Mesodermal cell (in vitro differentiated cells): ENCODE results near the gene MALAT1.

ENCODE experiments used
- H3K27ac ChIP-seq: 2 replicates; pipeline ENCODE4 v1.7.0; 2013; ENCODE audit warnings: mild to moderate bottlenecking, low read depth, low read length, moderate library complexity; ENCODE audit not compliant: severe bottlenecking
- H3K36me3 ChIP-seq: 2 replicates; pipeline ENCODE4 v1.7.1; 2013; ENCODE audit warnings: mild to moderate bottlenecking, low read length, moderate library complexity; ENCODE audit not compliant: control insufficient read depth, insufficient read depth
- H3K4me1 ChIP-seq: one replicate; pipeline ENCODE4 v1.7.1; 2013; ENCODE audit warnings: mild to moderate bottlenecking, low read length; ENCODE audit not compliant: insufficient read depth, control insufficient read depth, poor library complexity, severe bottlenecking
- H3K4me3 ChIP-seq: 2 replicates; pipeline ENCODE4 v1.7.0; 2013; ENCODE audit warnings: low read length, control low read depth, mild to moderate bottlenecking; ENCODE audit not compliant: insufficient read depth, poor library complexity, severe bottlenecking; ENCODE audit errors: extremely low read depth
- H3K9me3 ChIP-seq: 2 replicates; pipeline ENCODE4 v1.7.1; 2013; ENCODE audit warnings: mild to moderate bottlenecking, low read length, moderate library complexity; ENCODE audit not compliant: control insufficient read depth
- WGBS, 2 experiments: methylation state at CpG; one replicate each; pipeline ENCODE4 v1.1.5; 2013; ENCODE audit warnings: missing lambda C conversion rate in 2 of 2; ENCODE audit not compliant: insufficient coverage in 2 of 2; 5-methylcytosine and 5-hydroxymethylcytosine counted together

MALAT1 gene

DNA sequence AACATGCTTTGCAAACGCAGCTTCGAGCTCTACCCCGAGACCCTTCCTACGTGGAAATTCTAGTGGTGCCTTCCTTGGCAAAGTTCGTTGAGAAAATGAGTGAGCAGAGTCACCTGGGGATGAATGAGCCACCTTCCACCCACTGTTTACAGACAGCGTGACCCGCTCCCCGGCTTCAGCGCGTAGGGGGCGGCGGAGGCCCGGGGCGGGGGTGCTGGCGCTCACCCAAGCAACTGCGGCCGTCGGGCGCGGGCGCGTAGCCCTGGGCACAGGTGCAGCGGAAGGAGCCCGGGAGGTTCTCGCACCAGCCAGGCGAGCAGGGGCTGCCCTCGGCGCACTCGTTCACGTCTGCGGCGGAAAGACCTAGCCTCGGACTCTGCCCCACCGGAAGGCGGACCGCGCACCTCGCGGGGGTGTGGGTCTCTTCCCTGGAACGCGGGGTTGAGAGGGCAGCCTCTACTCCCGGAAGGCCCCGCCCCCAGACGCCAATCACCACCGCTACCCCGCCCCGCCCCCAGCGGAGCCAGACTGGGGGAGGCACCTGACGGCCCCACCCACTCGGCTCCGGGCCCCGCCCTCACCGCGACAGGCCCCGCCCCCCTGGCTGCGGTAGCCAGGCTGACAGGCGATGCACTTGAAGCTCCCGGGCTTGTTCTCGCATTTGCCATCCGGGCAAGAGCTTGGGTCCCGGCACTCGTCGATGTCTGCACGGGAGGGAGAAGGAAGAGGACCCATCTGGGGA, 47.5 kb downstream of the MALAT1 start:
- Histone ChIP-seq H3K36me3 (no peaks in the 10 kb centered on the region), H3K4me3 (peak overlapping the region; percentile 18), H3K9me3 (no peaks in the 10 kb centered on the region), H3K27ac (no peak overlapping the region), H3K4me1 (no peaks in the 10 kb centered on the region)
- 5 to 7% methylated on average over 30 to 56 of the region's 64 CpGs for WGBS, 2 experiments

GRCh38 chr11:65547446-65548125, 48.7 kb downstream of the MALAT1 start:
- Histone ChIP-seq H3K4me3 (no peak overlapping the region), H3K9me3 (no peaks in the 10 kb centered on the region), H3K27ac (no peak overlapping the region), H3K4me1 (no peaks in the 10 kb centered on the region), H3K36me3 (no peaks in the 10 kb centered on the region)
- 55 to 73% methylated on average over 35 to 46 of the region's 52 CpGs for WGBS, 2 experiments

DNA sequence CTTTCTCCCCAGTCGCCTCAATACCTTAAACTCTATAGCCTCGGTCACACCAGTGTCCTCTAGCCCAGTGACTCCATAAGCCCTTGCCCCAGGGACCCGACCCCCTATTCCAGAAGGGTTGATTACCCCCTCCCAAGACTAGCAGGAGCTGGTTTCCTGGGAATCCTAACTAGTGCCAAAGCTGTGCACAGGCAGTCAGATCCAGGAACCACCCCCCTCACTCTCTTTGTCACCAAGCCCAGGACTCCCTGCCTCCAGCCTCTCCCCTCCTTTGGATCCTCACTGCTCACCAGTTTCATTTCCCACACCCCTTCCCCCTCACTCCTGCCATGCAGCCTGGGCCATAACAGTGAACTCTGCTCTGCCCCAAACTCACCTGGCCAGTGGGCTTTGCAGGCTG, 49.5 kb downstream of the MALAT1 start:
- H3K9me3 ChIP-seq, result no peaks in the 10 kb centered on the region
- H3K27ac ChIP-seq, result no peak overlapping the region
- WGBS, 2 experiments, result 92 to 96% methylated on average over 3 of the region's 3 CpGs
- no peaks in the 10 kb centered on the region for H3K36me3 ChIP-seq
- no peaks in the 10 kb centered on the region for H3K4me1 ChIP-seq
- no peak overlapping the region for H3K4me3 ChIP-seq

- WGBS, 2 experiments, result 86 to 100% methylated on average over 1 of the region's 3 CpGs
- Histone ChIP-seq H3K4me1 (peaks cover 6% of the 10 kb centered on the region), H3K9me3 (no peaks in the 10 kb centered on the region), H3K4me3 (no peak overlapping the region), H3K27ac (no peak overlapping the region), H3K36me3 (no peaks in the 10 kb centered on the region)
These were observed 50.3 kb downstream of the MALAT1 start for GRCh38 chr11:65549096-65549495.

GRCh38 chr11:65551572-65552387, 52.9 kb downstream of the MALAT1 start:
- Histone ChIP-seq H3K9me3 (no peaks in the 10 kb centered on the region), H3K36me3 (no peaks in the 10 kb centered on the region), H3K4me3 (no peak overlapping the region), H3K4me1 (peaks cover 20% of the 10 kb centered on the region), H3K27ac (no peak overlapping the region)
- 65 to 67% methylated on average over 16 to 17 of the region's 17 CpGs for whole genome bisulfite sequencing, 2 experiments

DNA sequence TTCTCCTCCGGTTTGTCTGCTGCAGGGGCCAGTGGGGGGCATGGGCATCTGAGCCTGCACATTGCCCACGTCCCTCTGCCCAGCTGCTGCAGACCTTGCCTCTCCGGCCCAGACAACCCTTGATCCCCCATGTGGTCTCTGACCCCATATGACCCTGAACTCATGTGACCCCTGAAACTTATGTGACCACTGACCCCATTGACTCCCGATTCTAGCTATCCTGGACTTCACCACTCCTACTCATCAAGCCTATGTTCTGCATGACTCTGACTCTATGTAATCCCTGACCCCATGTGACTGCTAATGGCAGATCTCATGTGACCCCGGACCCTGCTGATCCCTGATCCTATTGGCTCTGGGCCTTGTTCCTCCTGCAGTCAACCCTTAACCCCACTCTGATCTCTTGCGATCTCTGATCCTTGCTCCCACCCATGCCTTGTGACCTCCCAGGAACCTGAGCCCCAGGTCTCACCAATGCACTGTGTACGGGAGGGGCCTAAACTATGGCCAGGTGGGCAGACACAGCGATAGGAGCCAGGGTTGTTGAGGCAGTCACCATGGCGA, 53.6 kb downstream of the MALAT1 start:
- no peak overlapping the region for H3K4me3 ChIP-seq
- H3K27ac ChIP-seq, result no peak overlapping the region
- H3K36me3 ChIP-seq, result no peaks in the 10 kb centered on the region
- H3K9me3 ChIP-seq, result no peaks in the 10 kb centered on the region
- peaks cover 26% of the 10 kb centered on the region for H3K4me1 ChIP-seq
- WGBS, 2 experiments, result 80 to 88% methylated on average over 6 to 9 of the region's 9 CpGs

DNA sequence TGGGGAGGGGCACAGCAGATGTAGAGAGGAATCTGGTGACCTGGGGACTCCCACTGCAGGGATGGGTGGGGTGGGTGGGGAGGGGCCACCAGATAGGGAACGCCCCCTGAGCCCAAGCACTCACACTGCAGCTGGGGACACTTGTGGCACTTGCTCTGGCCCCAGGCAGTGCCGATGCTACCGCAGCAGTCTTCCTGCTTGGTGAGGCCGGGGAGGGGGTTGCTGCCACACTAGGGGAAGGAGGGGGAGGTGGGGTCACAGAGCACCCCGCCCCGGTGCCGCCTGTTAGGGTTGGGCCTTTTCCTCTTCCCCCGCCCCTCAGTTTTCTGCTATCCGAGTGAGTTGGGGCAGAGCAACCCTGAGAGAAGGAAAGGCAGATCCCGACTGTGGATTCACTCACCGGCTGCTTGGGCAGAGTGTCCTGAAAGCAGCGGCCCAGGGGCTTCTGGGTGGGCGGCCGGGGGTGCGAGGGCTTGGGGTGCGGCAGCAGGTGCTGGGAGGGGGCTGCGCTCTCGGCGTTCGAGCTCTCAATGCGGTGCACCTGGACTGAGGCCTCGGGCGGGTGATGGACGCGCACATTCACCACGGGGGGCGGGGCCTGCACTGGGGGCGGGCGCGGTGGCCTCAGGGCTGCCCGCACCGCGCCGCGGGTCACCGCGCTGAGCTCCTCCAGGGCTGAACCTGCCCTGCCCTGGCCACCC, 54.6 kb downstream of the MALAT1 start:
- no peaks in the 10 kb centered on the region for H3K36me3 ChIP-seq
- H3K4me3 ChIP-seq, result no peak overlapping the region
- no peaks in the 10 kb centered on the region for H3K9me3 ChIP-seq
- H3K27ac ChIP-seq, result no peak overlapping the region
- peaks cover 28% of the 10 kb centered on the region for H3K4me1 ChIP-seq
- WGBS, 2 experiments, result 23 to 37% methylated on average over 29 to 31 of the region's 37 CpGs

DNA sequence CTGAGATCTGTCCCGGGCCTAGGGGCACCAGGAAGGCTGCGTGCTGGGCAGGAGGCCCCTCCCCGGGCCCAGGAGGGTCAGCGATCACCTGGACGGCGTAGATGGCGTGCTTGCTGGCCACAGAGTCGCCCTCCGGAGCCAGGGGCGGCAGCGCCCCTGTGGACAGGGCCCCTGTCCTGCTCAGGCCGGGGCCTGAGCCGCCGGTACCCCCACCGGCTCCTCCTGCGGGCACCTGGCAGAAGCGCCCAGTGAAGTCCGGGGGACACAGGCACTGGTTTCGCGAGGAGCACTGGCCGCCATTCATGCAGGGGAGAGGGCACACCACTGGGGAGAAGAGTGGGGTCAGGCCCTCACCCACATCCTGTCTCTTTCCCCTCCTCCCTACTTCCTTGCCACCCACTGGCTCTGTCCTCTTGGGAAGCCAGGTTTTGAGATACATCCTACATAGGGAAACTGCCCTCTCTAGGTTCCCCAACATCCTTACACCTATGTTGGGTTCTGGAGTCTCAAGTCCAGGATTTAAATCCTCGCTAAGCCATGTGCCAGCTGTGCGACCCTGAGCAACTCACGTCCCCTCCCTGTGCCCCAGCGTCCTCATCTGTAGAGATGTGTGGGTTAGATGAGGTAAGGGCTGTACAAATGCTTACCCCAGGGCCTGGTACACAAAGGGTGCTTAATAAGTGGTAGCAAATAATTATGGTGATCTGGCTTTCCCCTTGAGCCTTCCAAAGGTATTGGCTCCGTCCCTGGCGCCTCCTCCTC, 55.4 kb downstream of the MALAT1 start:
- Histone ChIP-seq H3K9me3 (no peaks in the 10 kb centered on the region), H3K27ac (no peak overlapping the region), H3K4me3 (no peak overlapping the region), H3K36me3 (no peaks in the 10 kb centered on the region), H3K4me1 (peaks cover 35% of the 10 kb centered on the region)
- WGBS, 2 experiments, result 87 to 90% methylated on average over 20 to 22 of the region's 27 CpGs

GRCh38 chr11:65554842-65555430, 56.1 kb downstream of the MALAT1 start:
- no peak overlapping the region for H3K27ac ChIP-seq
- 84 to 98% methylated on average over 4 of the region's 4 CpGs for WGBS, 2 experiments
- H3K4me3 ChIP-seq, result no peak overlapping the region
- H3K4me1 ChIP-seq, result peaks cover 42% of the 10 kb centered on the region
- no peaks in the 10 kb centered on the region for H3K36me3 ChIP-seq
- no peaks in the 10 kb centered on the region for H3K9me3 ChIP-seq
